Measurements from ENCODE around the gene PBX2.

PBX2 gene

GRCh38 chr6:32168807-32169591 is 21.0 kb downstream of the PBX2 start:
- no peak for DNase-seq

- no peak for DNase-seq
These were observed 21.7 kb downstream of the PBX2 start for GRCh38 chr6:32168350-32168749.

DNA sequence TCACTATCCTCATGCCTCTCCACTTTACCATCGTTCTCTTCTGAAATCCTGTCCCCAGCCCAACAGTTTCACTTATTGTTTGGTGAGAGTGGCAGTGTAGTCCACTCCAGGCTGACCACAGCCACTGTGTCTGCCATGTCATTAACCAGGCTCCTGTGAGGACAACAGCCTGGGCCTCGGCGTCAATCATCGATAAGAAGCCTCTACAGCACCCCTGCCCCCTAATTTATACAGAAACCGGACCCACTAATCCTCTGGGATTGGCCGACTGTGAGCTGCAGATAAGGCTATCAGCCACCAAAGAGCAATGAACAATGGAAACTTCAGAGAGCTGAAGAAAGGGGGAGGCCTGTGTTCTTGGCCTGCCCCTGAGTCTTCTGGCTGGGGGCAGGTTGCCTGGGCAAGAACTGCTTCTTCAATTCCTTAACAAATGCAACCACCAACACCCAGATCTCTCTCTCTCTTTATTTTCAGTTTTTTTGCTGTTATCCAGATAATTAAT is 22.2 kb downstream of the PBX2 start:
- no peak for DNase-seq

- DNase-seq, result no peak
These were observed 22.7 kb downstream of the PBX2 start for GRCh38 chr6:32167154-32167760.

DNA sequence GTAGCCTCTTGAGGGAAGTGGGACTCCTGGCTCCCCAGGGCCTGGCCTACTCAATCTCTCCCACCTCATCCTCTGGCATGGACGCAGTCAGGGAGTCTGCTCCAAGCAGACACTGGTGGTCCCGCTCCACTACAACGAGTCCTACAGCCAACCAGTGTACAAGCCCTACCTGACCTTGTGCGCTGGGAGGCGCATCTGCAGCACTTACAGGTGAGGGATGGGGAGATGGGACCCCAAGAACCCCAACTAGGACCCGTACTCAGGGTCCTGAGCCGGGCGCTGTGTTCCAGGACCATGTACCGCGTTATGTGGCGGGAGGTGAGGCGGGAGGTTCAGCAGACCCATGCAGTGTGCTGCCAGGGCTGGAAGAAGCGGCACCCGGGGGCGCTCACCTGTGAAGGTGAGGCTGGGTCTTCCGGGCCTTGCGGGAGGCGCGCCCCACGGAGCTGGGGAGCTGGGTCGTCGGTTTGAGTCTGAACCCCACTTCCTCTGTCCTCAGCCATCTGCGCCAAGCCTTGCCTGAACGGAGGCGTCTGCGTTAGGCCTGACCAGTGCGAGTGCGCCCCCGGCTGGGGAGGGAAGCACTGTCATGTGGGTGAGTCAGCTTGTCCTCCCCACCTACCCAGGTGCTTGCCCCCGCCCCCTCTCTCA is 23.5 kb downstream of the PBX2 start:
- DNase-seq, result no peak

- no peak for DNase-seq
These were observed 25.7 kb downstream of the PBX2 start, which contains the start of gene EGFL8 for GRCh38 chr6:32164295-32164694. Gene EGFL8, plus strand, starts transcription at chr6:32164595. Its CDS starts 1,571 bp downstream, at chr6:32166166.

GRCh38 chr6:32163559-32164258 is 26.3 kb downstream of the PBX2 start:
- no peak for DNase-seq

DNA sequence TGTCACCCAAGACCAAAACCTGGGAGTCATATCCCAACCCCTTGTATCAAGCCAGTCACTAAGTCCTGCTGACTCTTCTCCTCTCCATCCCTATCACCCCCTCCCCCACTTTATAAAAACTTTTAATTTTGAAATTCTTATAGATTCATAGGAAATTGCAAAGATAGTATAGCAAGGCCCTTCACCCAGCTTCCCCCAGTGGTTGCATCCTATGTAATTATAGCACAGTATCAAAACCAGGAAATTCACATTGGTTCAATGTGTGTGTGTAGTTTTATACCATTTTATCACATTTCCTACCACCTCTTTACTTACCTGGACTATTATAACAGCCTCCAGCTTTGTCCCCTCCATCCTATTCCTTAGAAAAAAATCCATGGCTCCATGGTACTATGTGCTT is 31.9 kb downstream of the PBX2 start:
- DNase-seq, result no peak

GRCh38 chr6:32156891-32157290 is 33.1 kb downstream of the PBX2 start:
- DNase-seq, result no peak

- DNase-seq, result peak; percentile 15
These were observed 35.4 kb downstream of the PBX2 start for GRCh38 chr6:32154514-32155161.

DNA sequence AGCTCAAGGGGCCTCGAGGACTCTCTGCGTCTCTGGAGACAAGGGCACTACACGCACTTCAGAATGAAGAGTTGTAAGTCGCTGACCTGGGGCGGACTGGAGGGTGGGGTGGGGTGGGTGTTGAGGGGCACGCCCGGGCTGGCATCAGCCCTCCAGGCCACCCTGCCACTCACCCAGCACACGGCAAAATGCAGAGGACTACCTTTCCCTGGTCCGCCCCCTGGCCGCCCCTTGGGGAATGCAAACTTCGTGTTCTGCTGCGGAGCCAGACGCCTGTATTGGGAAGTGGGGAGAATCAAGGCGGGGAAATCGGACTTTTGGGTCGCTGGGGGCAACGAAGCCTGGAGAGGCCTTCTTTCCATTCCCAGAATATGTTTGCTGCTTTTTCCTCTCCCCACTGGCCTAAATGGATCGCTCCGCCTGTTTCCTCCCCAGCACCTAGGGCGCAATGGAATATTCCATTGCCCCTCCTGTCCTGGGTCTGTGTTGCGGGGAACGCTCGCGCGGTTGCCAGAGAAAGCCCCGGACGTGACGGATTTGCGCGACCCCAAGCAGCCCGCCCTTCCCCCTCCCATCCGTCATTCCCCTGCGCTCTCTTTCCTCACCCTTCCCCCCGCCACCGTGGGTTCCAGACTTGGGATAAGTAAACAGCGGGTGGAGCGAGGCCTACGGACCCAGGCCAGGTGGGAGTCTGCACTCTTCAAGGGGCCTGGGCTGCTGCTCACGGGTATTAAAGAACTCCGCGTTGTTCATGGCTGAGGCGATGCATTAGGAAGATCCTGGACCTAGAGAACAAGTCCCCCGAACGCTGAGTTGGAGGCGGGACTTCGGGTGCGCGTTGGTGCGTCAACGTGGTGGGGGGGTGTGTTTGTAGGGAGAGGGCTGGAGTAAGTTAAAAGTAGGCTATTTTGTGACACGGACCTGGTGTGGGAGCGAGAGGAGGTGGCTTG is 36.2 kb downstream of the PBX2 start, which contains the start of gene PPT2:
Gene PPT2 (plus strand): TSS at position 578 of the 950 bp plus-strand sequence. CDS start 454 bp downstream, outside the sequence.
- peak; percentile 72 for DNase-seq

DNA sequence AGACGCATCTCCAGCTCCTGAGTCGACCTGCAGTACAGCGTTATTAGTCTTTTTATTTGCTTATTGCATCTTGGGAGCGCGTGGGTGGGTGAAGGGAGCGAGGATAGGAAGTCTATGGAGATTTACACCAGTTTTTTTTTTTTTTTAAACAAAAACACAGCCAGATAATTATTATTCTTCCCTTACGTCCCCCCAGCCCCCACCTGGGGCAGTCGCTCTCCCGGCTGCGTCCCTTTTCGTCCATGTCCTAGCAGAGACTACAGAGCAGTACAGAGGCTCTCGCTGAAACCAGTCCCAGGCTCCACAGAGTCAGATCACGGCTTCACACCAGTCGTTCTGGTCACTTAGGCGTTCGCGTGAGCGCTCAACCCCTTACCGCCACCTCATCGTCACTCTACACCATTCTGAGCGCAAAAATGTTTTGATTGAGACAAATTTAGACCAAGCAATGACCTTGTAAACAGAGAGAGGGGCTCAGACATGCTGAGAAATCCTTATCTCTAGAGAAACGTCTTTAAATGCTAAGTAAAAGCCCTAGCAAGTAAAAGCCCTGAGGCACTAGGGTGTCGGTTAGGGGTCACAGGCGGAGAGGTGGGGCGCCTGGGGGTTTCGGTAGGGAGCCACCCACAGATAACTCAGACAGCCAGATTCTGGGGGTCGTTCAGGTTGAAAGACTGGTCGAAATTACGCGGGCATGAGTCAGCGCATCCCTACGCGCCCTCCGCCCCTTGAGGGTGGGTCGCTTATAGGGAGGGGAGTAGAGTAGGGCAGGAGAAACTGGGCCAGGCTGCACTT is 37.0 kb downstream of the PBX2 start:
- no peak for DNase-seq

DNA sequence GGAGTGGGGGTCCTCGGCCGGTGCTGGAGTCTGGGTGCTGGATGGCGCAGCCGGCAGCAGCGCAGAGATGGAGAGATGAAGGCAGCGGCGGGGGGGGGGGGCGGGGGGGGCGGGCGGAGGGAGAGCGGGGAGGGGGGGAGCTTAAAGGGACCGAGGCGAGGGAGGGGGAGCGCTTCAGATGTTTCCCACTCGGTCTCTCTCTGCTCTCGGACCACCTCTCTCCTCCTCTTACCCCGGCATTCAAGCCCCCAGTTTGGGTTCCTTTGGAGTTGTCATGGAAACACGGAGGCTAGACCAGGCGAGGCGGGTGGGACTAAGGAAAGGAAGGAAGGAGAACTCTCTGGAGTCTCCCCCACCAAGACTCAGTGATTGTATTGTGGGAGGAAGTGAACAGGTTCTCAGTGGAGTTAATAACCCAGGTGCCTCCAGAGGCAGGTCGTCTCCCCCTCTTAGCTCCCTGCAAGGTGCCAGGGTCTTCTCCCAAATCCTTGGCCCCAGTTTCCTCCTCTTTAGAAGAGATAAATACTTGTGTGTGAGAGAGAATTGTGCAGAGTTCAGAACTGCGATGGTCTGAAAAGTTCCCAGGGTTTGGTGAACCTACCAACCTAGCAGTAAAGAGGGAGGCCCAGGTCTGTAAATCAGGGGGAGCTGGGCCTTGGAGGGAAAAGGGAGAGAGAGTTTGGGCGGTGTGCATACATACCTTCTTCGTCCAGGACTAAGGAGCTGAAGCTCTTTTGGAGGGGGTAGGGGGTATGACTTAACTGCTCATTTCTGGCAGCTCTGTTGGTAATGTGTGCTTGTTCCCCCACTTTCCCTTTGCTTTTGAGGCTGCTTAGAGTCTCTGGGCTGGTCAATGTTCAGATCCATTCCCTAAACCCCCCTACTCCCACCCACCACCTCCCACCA is 37.9 kb downstream of the PBX2 start, which contains the start of gene PRRT1:
Gene PRRT1 (minus strand): TSS at position 77 of the 906 bp plus-strand sequence. CDS start 112 bp downstream, outside the sequence.
- DNase-seq, result no peak

- peak; percentile 37 for DNase-seq
These were observed 38.7 kb downstream of the PBX2 start for GRCh38 chr6:32151181-32151862.

GRCh38 chr6:32149932-32150870 is 39.8 kb downstream of the PBX2 start:
- DNase-seq, result no peak

DNA sequence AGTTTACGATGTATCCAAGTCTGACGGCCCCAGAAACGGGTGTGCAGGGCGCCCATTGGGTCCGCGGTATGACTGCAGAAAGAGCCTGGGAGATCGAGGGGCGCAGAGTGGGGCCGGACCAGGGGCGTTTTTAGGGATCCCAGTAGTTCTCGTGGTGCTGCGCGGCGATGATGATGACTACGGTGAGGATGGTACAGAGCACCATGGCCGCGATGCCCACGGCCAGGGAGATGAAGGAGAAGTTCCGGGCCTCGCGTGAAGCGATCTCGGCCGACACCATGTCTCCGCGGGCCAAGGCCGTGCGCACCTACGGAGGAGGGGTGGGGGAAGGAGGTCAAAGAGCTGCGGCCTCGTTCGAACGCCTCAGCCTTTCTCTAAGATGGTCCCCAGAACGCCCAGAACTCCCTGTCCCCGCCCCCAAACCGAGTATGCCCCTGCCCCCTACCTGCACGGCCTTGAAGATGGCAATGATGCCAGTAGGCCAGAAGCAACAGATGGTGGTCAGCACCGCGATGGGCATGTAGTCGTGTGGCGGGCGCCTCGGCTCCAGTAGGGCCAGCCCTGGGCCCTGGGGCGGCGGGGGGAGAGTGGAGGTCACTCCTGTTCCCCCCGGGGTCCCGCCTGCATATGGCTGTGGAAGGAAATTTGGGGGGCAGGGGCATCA is 40.8 kb downstream of the PBX2 start:
- no peak for DNase-seq
